ENCODE data around the gene FPR3.
A peak's percentile ranks its signal among the peaks of the same experiment; 100 is the strongest.
"Not testable (repeated sequence)": the region's sequence is repeated elsewhere in the genome, so short reads cannot be mapped to it uniquely, and the experiment has no call there.

The FPR3 gene

DNA sequence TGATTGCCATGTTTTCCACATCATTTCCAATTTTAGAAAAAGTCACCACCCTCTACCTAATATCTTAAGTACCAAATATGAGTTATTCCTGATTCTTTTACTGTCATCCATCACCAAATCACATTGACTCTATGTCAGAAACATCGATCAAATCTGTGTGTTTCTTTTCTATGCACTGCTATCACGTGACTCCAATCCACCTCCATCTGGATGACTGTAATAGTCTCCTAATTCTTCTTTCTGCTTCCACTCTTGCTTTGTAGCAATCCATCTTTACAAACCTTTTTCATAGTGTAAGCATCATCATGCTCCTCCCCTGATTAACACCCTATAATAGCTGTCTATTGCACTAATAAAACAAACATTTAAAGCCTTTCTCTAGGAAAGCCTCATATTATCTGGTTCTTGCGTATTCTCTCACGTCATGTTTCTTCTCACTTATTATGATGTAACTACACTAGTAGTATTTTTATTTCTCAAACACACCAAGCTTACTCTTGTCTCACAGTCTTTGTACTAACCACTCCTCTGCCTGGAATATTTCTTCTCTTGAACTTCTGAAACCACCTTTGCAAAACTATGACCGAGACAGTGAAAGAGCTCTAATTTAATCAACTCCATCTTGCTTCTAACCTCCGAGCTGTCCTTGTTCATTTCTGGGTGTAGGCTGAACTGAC lies 10.7 kb upstream of the FPR3 start:
- no peak for DNase-seq (ENCODE audit: low read depth)

DNA sequence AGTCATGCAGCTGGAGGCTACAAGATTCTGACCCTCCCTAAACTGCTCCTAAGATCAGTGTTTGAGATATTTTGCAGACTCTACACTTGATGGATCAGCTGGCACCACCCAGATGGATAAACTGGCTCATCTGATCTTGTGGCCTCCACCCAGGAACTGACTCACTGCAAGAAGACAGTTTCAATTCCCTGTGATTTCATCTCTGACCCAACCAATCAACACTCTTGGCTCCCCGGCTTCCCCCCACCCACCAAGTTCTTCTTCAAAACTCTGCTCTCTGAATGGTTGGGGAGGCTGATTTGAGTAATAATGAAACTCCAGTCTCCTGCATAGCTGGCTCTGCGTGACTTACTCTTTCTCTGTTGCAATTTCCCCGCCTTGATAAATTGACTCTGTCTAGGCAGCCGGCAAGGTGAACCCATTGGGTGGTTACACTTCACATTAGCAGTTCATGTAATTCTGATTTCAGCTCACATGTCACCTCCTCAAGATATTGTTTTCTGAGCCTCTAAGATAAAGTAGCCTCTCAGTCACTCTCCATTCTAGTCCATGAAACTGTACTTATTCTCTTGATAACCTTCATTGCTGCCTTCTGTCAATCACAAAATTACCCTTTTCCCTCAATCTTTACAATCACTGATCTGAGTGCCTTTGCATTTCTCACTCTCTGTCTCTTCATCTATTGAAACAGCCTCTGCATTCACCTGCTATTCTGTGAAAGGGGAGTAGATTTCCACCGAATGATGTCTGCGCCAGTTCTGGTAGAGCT lies 9.9 kb upstream of the FPR3 start:
- no peak for DNase-seq (ENCODE audit: low read depth)

DNA sequence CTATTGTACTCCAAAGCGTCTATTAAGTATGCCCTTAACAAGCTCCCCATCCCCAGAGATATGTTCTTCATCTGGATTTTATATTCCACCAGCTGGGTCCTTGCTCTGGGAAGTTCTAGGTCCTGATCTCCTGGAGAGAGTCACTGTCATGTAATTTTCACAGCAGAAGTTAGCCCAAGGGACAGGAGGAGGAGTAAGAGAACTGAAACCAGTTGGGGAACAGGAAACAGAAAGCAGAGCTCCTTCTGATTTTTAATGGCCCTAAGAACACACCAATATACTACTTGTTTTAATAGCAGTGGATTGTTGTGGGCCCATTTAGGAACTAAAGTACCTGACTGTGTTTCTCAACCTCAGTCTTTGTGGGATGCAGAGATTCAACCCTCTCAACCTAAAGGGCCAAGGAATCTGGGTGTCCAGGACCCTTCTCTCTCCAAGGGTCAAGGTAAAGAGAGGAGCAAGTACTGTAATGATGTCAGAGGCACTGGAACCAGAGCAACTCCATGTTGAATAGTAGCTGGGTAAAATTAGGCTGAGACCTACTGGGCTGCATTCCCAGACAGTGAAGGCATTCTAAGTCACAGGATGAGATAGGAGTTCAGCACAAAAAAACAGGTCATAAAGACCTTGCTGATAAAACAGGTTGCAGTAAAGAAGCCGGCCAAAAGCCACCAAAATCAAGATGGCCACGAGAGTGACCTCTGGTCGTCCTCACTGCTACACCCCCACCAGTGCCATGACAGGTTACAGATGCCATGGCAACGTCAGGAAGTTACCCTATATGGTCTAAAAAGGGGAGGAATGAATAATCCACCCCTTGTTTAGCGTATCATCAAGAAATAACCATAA lies 8.1 kb upstream of the FPR3 start:
- DNase-seq (ENCODE audit: low read depth) = no peak

DNA sequence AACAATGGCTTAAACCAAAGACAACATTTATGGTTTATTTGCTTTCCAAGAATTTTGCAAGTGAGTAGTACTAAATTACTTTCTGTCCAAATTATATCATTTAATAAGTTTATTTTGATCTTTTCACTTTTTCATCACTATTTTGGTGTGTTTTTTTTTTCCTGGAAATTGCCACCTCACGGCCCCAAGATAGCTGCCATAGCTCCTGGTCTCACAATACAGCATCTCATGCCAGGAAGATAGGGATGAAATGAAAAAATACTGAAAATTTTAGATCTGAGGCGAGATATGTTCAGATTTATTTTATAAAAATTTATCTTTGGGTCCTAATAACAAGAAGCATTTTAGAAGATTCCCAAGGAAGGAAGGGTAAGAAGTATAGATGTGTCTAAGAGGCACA lies 6.9 kb upstream of the FPR3 start:
- DNase-seq (ENCODE audit: low read depth) = no peak

DNA sequence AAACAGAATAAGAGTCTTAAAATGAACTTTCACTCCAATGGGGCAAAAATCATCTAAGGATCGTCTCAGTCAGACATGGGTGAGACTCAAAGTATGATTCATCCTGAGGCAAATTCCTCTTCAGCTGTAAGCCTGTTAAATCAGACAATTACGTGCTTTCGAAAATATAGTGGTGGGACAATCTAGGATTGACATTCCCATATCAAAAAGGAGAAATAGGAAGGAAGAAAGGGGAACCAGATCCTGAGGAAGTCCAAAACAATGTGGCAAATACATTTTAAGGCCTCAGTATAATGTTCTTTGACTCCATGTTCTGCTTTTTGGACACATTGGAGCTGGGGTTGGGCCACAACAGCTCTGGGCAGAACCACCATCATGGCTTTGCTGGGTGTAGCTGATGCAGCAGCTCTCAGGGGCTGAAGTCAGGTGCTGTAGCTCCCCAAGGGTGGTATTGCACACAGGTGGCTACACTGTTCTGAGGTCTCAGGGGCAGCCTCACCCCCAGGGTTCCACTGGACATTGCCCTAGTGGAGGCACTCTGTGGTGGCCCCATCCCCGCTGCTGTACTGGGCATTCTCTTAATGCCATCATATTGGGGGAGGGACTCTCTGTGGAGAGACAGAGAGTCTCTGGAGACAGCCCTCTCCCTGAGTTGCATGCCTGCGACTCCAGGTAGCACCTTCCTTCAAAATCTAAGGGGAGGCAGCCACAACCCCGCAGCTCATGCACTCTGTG lies 5.7 kb upstream of the FPR3 start:
- no peak for DNase-seq (ENCODE audit: low read depth)

DNA sequence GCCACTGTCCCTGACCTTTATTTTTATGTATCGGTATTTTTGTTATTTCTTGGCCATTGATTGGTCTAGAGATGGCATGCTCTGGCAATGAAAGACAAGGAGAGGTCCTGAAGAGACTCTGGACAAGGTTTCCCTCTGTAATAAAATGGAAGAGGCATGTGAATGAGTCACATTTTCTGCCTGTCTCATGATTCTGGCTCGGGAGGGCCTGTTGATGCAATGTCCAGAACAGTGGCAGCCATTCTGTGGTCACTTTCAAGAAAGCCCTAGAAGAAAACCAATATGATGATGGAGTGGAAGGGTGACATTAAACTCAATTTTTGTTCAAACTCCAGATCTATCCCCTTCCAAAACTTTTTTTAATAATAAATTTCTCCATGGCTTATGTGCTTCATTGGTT lies 2.0 kb upstream of the FPR3 start:
- DNase-seq (ENCODE audit: low read depth) = no peak

DNA sequence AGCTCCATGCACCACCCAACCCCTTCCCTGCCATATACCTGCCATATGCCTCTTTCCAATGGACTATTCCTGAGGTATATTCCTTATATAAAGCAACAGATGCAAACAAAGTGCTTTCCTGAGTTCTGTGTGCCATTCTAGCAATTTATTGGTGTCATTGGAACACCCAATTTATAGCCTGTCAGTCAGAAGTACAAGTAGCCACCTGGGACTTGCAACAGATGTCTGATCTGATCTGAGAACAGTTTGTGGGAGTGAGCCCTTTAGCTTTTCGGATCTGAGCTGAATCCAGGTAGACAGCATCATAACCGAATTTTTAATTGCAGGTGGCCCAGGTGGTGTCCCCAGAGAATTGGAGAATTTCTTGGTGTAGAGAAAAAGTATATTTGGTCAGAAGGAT lies 963 bp upstream of the FPR3 start:
- no peak for DNase-seq (ENCODE audit: low read depth)

DNA sequence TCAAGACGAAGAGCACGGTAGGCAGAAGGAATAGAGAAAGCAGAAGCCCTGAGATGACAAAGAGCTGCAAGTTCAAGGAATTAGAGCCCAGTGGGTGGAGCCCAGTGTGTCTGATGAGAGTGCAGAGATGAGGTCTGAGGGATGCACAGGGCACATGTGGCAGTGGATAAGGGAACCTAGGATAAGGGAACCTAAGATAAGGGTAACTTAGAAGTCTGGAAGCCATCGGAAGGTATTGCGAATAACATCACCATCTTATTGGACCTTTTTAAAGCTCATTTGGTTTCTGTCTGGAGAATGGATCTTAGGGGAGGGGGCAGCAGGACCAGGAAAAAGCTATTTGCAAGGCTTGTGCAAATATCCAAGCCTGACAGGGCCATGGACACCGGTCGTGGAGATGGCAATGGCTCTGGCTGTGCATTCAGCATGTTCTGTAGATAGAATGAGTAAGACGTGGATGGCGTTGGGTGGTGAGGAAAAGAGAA lies 1.3 kb downstream of the FPR3 start:
- DNase-seq (ENCODE audit: low read depth) = no peak

DNA sequence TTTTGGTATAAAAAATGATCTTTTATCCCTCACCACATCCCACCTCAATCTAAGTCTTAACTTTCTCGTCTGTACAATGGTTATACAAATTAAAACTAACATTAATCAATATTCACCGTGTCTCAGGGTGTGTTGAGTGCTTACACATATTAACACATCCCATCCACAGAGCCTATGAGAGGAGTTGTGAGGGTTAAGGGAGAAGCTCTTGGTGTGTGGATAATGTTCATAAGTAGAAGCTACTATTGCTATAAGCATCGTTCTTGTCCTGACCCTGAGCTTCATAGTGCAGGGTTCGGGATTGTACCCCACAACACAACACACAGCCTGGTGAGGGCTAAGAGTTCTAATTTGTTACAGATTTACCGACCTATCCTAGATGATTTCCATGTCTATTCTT lies 2.5 kb downstream of the FPR3 start:
- no peak for DNase-seq (ENCODE audit: low read depth)

DNA sequence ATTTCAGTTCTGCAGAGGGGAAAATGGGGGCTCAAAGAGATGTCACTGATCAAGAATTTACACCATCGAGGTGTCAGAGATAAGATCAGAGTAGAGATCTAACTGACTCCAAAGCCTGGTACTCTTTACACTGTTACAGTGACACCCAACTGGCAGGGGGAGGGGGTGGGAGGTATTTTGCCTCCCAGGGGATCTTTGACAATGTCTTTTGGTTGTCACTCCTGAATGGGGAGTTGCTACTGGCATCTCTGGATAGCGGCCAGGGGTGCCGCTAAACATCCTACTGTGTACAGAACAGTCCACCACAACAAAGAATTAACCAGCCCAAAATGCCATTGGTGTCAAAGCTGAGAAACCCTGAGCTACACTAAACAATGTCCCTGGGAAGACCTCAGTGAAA lies 3.1 kb downstream of the FPR3 start:
- DNase-seq (ENCODE audit: low read depth) = no peak

DNA sequence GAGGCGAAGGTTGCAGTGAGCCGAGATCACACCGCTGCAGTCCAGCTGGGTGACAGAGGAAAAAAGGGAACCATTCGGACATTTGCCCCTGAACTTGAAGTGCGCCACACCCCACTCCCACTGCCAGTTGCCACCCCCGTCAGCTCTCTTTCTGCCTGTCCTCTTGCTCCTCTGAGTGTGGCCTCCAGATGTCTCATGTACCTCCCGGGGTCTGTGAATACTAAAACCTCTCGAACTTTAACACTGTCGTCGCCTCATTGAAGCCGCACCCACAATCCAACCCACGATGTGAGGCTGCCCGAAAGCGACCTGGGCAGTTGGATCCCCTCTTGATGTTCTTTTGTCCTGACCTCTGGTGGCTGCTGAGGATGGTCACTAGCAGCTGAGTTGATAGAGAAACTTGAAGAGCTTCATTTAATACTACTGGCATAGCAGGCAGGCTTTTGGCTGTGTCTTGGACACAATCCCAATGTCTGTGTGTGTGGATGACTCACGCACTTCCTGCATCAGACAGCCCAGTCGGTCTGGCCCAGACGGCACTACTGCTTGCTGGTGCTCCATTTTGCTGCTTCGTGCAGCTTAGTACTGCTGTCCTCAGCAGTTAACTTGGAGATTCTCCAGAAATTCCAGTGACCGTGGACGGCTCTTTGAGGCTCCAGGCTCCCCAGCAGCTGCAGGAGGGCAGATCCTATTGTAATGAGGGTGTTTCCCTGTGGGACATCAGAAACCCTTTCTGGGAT lies 4.2 kb downstream of the FPR3 start:
- DNase-seq (ENCODE audit: low read depth) = peak; percentile 97

DNA sequence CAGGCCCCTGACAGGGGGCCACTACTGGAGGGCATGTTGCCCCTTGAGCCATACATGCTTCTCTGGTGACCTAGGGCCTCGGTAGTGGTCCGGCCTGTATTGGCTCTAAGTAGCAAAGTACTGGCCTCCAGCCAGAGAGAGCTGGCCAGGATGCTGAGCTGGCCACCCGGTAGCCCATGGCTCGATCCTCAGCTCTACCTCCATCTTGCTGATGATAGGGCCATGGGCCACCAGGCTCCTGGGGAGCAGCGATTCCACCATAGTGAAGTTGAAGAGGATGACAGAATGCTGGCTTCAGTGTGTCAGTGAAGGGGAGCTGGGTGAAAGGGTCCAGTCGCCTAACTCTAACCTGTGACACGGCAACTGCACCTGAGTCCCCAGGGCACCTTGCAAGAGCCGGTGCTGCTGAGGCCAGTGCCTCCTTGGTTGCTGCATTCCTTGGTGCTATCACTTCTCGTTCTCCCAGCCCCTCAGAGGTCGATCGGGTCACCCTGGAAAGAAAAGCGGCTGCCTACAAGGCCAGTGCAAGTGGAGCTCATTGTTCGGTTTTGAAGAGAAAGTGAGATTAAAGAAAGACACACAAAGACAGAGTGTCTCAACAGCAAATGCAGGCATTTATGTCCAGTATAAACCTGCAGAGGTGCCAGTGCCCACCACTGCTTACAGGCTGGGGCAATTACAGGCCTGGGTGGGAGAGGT lies 5.0 kb downstream of the FPR3 start:
- DNase-seq (ENCODE audit: low read depth) = no peak

DNA sequence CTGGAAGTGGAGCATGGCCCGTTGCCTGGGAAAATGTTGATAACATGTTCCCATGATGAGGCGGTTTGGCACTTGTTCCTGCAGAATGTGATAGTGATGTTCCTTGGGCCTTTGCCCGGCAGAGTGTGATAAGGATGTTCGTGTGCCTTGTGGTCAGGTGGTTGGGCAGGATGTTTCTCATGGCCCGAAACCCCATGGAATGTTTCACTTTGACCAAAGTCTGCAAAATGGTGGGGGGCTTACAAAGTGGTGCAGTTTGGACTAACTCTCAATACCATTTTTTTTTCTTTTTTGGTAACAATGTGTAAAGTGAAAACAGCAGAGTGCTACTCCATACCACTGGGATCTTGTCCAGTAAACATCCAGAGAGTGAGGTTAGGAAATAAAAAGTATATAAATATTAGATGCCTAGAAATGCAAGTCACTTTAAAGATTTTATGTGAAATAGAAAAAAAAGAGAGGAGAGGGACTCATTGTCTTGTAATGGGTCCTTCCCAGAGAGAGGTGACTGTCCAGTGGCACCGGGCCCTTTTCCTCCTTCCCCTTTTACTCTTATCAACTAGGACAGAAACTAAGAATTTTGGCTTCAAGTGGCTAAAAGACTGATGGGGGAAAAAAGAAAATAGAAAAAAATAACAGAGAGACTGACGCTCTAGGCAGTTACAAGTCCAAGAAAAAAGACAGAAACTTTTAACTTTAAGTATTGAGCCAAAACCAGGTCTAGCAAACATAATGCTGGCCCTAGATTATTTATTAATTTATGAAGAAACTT lies 5.7 kb downstream of the FPR3 start:
- DNase-seq (ENCODE audit: low read depth) = peak; percentile 36

DNA sequence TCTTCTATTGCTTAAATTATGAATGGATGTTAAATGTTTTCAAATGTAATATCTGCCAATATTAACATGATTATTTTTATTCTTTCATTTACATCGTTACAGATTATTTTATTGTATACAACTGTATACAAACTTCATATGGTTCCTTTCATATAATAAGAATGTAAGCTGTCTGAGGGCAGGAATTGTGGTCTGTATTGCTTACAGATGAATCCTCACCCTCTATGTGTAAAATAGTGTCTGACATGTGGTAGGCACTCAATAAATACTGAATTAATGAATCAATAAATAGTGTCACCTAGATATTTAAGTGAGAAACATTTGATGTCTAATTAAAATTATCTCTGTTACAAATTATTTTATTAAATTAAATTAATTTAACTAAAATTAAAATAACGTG lies 7.8 kb downstream of the FPR3 start:
- no peak for DNase-seq (ENCODE audit: low read depth)

DNA sequence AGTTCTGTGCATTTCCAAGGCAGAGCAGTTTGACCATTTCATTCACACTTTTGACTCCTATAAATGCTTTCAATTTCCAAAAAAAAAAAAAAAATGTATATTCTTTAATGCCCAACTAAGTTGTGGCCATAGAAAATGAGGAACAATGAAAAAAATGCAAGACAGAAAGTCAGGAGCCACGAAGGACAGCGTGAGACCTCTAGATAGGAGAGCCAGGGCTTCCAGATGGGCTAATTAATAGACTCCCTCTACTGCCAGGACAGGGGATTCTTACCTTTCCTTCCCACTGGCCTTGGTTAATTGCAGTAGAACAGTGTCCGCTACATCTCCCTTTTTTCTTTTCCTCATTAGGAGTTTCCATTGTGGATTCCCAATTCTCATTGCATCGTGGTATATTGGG lies 8.6 kb downstream of the FPR3 start:
- DNase-seq (ENCODE audit: low read depth) = no peak

DNA sequence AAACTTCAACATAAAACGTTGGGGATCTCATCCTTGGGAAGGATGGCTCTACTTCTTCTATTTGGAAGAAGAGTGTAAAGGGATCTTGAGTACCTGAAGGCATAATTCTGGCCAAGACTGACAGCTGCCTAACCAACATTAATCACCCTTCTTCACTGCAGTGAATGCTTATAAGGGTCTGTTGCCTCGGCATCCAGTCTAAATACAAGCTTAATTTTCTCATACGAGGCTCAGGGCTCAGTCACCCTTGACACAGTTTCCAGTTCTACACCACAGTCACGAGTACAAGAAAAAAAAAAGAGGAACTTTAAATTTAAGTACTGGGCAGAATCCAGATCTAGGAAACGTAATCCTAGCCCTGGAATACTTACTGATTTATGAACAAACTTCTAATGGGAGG lies 9.0 kb downstream of the FPR3 start:
- no peak for DNase-seq (ENCODE audit: low read depth)

DNA sequence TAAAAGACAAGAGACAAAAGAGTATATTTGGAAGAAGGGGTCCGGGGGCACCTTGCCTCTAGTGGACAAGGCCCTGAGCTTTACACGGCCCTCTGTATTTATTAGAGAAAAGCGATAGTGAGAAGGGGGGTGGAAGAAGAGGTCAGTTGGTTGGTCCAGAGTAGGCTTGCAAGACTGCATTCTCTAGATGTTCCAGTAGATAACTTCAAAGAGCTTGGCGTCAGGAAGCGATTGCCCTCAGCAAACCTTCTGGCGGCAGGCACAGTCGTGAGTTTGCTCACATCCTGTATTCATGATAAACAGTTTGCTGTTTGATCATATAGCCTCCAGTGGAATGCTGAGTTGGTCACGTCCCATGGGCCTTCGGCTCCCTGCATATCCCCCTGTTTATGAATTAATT lies 9.8 kb downstream of the FPR3 start:
- not testable (repeated sequence) for DNase-seq (ENCODE audit: low read depth)

DNA sequence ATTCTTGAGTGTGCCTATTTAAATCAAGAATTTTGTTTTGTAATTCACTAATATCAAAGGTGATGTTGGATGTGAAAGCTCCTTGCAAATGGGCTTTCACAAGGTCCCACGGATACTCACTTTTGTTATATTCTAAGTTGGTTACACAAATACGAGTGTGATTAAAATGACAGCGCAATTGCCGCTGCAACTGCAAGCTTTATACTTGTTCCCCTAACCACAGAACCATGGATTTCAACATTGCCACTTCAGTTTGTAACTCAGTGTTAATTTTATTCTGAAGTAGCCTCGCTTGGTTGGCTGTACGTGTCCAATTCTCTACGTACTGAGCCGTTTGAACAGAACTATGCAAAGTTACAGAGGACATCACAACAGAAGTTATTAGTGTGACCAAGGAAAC lies 10.4 kb downstream of the FPR3 start:
- not testable (repeated sequence) for DNase-seq (ENCODE audit: low read depth)

DNA sequence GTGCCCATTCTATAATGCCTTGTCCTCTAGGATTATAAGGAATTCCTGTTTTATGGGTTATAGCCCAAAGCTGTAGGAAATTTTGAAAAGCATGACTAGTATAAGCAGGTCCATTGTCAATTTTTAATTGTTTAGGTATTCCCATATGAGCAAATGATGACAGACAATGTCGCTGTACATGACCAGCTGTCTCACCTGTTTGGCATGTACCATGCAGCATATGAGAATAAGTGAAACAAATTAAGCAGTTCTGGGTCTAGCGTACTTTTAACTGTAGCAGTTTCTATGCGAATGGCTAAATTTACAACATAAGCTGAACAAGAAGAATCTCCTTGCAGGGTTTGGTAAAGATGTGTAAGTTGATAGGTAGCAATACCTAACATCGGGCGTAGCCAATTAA lies 11.6 kb downstream of the FPR3 start:
- not testable (repeated sequence) for DNase-seq (ENCODE audit: low read depth)

DNA sequence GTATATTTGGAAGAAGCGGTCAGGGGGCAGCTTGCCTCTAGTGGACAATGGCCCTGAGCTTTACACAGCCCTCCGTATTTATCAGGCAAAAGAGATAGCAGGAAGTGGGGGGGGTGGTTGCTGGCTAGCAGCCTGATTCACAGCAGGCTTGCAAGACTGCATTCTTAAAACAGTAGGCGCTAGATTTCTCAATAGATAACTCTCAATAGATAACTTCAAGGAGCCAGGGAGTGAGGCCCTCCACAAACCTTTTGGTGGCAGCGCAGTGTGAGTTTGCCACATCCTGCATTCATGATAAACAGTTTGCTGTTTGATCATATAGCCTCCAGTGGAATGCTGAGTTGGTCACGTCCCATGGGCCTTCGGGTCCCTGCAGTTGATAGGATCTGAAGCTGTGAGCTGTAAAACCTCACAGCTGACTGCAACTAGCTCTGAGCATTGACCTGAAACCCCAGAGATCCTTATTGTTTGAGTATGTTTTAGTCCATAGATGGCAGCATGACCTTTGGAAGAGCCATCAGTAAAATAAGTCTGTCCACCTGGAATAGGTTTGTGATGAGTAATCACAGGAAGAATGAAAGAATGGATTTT lies 12.2 kb downstream of the FPR3 start:
- DNase-seq (ENCODE audit: low read depth) = no peak
